Central memory CD8-positive, alpha-beta T cell (primary cell): ENCODE measurements around the gene GAPDH.
"Not testable (repeated sequence)": the region's sequence is repeated elsewhere in the genome, so short reads cannot be mapped to it uniquely, and the experiment has no call there.

Experiments used
- ATAC-seq: fragments of 150-1000 bp; cut with Tn5 transposase; replicated peaks from 2 replicates; pipeline ENCODE4 v1.10.0; 2022; ENCODE audit warnings: mild to moderate bottlenecking, moderate FRiP score, moderate number of reproducible peaks; ENCODE audit not compliant: poor library complexity, severe bottlenecking; ENCODE audit errors: extremely low read depth
- DNase-seq, 2 donors: peaks; one replicate each; pipeline ENCODE4 v3.0.0; 2021; ENCODE audit warnings: low spot score in 2 of 2
- H3K27ac Mint-ChIP-seq: one replicate; pipeline ENCODE4 v1.8.0; 2022; ENCODE audit warnings: low read depth, mild to moderate bottlenecking, moderate library complexity, mixed read lengths
- H3K27me3 Mint-ChIP-seq: one replicate; pipeline ENCODE4 v1.8.0; 2022; ENCODE audit warnings: mixed read lengths
- H3K36me3 Mint-ChIP-seq: one replicate; pipeline ENCODE4 v1.8.0; 2022; ENCODE audit warnings: mild to moderate bottlenecking, moderate library complexity, mixed read lengths; ENCODE audit not compliant: insufficient read depth
- H3K4me1 Mint-ChIP-seq: one replicate; pipeline ENCODE4 v1.8.0; 2022; ENCODE audit warnings: mixed read lengths
- H3K4me3 Mint-ChIP-seq: one replicate; pipeline ENCODE4 v1.8.0; 2022; ENCODE audit warnings: mild to moderate bottlenecking, moderate library complexity, mixed read lengths
- H3K9me3 Mint-ChIP-seq: one replicate; pipeline ENCODE4 v1.8.0; 2022; ENCODE audit warnings: mixed read lengths

The GAPDH gene

DNA sequence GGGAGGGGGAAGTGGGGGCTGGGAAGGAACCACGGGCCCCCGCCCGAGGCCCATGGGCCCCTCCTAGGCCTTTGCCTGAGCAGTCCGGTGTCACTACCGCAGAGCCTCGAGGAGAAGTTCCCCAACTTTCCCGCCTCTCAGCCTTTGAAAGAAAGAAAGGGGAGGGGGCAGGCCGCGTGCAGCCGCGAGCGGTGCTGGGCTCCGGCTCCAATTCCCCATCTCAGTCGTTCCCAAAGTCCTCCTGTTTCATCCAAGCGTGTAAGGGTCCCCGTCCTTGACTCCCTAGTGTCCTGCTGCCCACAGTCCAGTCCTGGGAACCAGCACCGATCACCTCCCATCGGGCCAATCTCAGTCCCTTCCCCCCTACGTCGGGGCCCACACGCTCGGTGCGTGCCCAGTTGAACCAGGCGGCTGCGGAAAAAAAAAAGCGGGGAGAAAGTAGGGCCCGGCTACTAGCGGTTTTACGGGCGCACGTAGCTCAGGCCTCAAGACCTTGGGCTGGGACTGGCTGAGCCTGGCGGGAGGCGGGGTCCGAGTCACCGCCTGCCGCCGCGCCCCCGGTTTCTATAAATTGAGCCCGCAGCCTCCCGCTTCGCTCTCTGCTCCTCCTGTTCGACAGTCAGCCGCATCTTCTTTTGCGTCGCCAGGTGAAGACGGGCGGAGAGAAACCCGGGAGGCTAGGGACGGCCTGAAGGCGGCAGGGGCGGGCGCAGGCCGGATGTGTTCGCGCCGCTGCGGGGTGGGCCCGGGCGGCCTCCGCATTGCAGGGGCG lies at the start of gene GAPDH:
Gene GAPDH (plus strand): TSS at position 595 of the 772 bp plus-strand sequence. CDS start 316 bp downstream, outside the sequence.
- Mint-ChIP-seq H3K4me3 (peak within 1 kb of the TSS; percentile 95), H3K27me3 (no peaks in the 10 kb centered on the region), H3K36me3 (peaks cover 65% of the 10 kb centered on the region), H3K4me1 (peaks cover 56% of the 10 kb centered on the region), H3K27ac (peak within 1 kb of the TSS; percentile 99), H3K9me3 (no peaks in the 10 kb centered on the region)
- DNase-seq (peak; percentile 74 to 82), ATAC-seq (peak; percentile 61)

DNA sequence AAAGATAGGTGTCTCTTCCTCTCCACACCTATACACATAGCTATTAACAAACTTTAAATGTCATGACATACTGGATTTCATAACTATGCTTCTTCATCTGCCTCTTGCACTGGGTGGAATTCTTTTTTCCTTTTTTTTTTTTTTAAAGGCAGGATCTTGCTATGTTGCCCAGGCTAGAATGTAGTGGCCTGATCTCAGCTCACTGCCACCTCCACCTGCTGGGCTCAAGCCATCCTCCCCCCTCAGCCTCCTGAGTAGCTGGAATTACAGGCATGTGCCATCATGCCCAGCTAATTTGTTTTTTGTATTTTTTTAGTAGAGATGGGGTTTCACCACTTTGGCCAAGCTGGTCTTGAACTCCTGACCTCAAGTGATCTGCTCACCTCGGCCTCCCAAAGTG lies 46.1 kb upstream of the GAPDH start:
- H3K4me1 Mint-ChIP-seq: peaks cover 13% of the 10 kb centered on the region
- no peak overlapping the region for H3K27ac Mint-ChIP-seq
- no peak overlapping the region for H3K4me3 Mint-ChIP-seq

DNA sequence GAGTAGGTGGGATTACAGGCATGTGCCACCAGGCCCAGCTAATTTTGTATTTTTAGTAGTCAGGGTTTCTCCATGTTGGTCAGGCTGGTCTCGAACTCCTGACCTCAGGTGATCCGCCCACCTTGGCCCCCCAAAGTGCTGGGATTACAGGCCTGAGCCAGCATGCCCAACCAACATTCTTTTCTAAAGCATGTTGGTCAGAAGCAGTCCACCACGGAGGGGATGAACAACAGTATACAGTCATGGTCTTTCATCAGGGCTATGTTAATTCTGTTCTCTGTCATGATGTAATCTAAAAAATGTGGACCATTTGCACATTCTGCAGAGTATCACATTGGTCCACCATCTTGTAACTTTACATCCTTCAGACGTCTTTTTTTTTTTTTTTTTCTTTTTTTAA lies 44.9 kb upstream of the GAPDH start:
- no peaks in the 10 kb centered on the region for H3K27me3 Mint-ChIP-seq
- H3K4me1 Mint-ChIP-seq: peaks cover 22% of the 10 kb centered on the region
- H3K27ac Mint-ChIP-seq: peak overlapping the region; percentile 46
- H3K4me3 Mint-ChIP-seq: no peak overlapping the region
- DNase-seq (no peak), ATAC-seq (no peak)
- peaks cover 16% of the 10 kb centered on the region for H3K36me3 Mint-ChIP-seq
- H3K9me3 Mint-ChIP-seq: no peaks in the 10 kb centered on the region

More for the DNA sequence above, 46.1 kb upstream of the GAPDH start:
- no peak for DNase-seq
- H3K9me3 Mint-ChIP-seq: no peaks in the 10 kb centered on the region
- peaks cover 12% of the 10 kb centered on the region for H3K36me3 Mint-ChIP-seq
- H3K27me3 Mint-ChIP-seq: no peaks in the 10 kb centered on the region
- no peak for ATAC-seq

DNA sequence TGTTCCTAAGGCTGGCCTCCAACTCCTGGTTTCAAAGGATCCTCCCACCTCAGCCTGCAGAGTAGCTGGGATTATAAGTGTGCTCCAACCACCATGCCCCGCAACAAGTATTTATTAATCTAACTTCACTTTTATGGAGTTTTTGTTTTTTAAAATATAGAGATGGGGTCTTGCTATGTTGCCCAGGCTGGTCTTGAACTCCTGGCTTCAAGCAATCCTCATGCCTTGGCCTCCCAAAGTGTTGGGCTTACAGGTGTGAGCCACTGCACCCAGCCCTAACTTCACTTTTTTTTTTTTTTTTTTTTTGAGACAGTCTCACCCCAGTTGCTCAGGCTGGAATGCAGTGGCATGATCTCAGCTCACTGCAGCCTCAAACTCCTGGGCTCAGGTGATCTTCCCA lies 43.6 kb upstream of the GAPDH start:
- H3K27me3 Mint-ChIP-seq, DNase-seq, H3K4me3 Mint-ChIP-seq, ATAC-seq, H3K27ac Mint-ChIP-seq, H3K9me3 Mint-ChIP-seq: not testable (repeated sequence)
- H3K4me1 Mint-ChIP-seq: peaks cover 34% of the 10 kb centered on the region
- H3K36me3 Mint-ChIP-seq: peaks cover 21% of the 10 kb centered on the region

DNA sequence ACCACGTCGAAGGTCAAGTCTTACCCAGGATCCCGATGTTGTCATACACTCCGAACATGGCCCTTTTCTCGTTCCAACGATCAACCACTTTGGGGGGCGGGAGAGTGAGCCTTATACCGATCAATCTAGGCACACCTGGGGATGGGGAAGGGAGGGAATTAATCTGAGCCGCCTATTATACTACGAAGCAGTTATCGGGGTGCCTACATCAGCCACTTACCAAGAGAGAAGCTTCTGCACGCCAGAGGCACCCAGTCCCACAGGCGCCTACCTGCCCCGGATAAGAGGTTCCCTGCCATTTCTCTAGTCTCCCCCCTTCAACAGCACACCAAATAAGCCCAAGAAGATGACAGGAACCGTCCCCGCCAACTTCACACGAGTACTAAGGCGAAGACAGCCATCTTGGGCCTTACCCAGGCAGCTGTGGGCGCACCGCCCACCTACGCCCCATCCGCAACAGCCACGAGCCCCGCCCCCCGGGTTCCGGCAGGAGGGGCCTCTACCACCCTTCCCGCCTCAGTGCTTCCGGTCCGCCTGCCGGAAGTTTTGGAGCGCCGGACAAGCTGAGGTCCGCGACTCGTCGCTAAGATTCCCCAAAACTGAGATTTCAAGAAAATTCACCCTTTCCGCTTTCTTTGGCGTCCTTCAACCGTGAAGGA lies 41.4 kb upstream of the GAPDH start, which contains the start of gene MRPL51:
Gene MRPL51 (minus strand): TSS at position 425 of the 659 bp plus-strand sequence. CDS start 126 bp downstream, at position 299.
- Mint-ChIP-seq H3K27me3 (no peaks in the 10 kb centered on the region), H3K4me3 (peak within 1 kb of the TSS; percentile 86), H3K9me3 (no peaks in the 10 kb centered on the region), H3K4me1 (peaks cover 40% of the 10 kb centered on the region), H3K36me3 (peaks cover 30% of the 10 kb centered on the region), H3K27ac (peak within 1 kb of the TSS; percentile 91)
- ATAC-seq (peak; percentile 85), DNase-seq (peak; percentile 89 to 95)

DNA sequence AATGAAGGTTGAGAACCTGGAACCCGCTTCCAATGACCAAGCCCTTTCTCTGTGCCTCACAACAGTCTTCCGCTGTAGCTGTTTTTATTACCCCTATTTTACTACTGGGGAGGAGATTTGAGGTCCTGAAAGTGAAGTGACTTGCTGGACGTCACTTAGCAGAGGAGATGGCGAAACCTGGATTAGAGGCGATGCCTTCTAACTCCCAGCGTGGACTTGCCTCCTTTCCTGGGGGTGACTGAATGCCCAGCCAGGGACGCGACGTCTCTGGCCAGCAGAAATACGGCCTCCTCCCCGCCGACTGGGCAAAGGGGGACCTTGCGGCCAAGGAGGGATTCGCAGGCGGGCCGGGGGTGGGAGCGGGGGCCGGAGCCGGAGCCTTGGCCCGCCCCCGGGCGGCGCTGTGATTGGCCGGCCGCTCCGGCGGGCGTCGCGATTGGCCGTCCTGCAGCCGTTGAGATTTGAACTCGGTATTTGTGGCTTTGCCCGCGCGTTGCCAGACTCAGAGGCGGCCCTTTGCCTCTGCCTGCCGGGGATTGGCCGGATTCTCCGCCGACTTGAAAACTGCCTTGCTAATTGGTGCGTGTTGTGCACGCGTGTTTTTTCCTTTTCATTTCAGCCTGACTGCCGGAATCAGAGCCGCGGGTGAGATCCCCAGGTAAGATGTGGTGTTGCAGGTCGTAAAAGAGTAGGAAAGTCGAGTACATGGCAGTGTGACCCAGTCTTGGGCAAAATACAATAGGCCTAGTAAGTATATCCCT lies 40.6 kb upstream of the GAPDH start, which contains the start of gene NCAPD2:
Gene NCAPD2 (plus strand): TSS at position 606 of the 761 bp plus-strand sequence. CDS start 997 bp downstream, outside the sequence.
- Mint-ChIP-seq H3K4me1 (peaks cover 40% of the 10 kb centered on the region), H3K4me3 (peak within 1 kb of the TSS; percentile 86), H3K36me3 (peaks cover 32% of the 10 kb centered on the region), H3K27ac (peak within 1 kb of the TSS; percentile 91), H3K27me3 (no peaks in the 10 kb centered on the region), H3K9me3 (no peaks in the 10 kb centered on the region)
- ATAC-seq (peak; percentile 84), DNase-seq (peak; percentile 87 to 91)

DNA sequence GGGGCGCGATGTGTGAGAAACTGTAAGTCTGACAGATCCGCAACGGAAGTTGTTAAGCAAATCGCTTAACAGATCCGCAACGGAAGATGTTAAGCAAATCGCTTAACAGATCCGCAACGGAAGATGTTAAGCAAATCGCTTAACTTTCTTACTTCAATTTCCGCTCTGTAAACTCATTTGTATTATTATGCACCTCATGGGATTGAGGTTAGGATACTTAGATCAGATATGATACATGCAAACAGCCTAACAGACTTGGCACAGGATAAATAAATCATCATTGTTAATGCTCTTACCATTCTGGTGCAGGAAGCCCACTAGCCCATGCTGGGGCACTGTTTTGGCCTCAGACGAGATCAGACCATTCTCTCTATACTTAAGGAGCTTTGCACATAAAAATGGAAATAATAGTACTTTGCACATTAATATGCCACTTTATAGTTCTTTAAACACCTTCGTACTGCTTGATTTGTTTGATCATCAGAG lies 40.0 kb upstream of the GAPDH start:
- ATAC-seq (peak; percentile 33), DNase-seq (no peak)
- Mint-ChIP-seq H3K27ac (peak overlapping the region; percentile 91), H3K4me3 (peak overlapping the region; percentile 86), H3K9me3 (no peaks in the 10 kb centered on the region), H3K36me3 (peaks cover 32% of the 10 kb centered on the region), H3K4me1 (peaks cover 40% of the 10 kb centered on the region), H3K27me3 (no peaks in the 10 kb centered on the region)

DNA sequence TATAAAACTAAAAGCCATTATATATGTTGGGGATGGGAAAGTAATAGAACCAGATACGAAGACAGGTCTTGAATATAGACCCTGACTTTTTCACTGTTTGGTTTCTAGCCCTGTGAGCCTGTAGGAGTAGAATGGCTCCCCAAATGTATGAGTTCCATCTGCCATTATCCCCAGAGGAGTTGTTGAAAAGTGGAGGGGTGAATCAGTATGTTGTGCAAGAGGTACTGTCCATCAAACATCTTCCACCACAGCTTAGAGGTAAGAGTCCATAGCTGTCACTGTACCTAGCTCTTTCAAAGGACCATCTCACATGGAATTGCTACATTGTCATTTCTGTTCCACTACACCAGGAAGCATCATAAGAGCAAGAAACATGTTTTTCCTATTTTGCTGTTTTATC lies 39.3 kb upstream of the GAPDH start:
- DNase-seq (no peak), ATAC-seq (no peak)
- H3K4me1 Mint-ChIP-seq: peaks cover 40% of the 10 kb centered on the region
- peaks cover 32% of the 10 kb centered on the region for H3K36me3 Mint-ChIP-seq
- no peaks in the 10 kb centered on the region for H3K9me3 Mint-ChIP-seq
- no peaks in the 10 kb centered on the region for H3K27me3 Mint-ChIP-seq
- H3K27ac Mint-ChIP-seq: peak overlapping the region; percentile 91
- peak overlapping the region; percentile 86 for H3K4me3 Mint-ChIP-seq

DNA sequence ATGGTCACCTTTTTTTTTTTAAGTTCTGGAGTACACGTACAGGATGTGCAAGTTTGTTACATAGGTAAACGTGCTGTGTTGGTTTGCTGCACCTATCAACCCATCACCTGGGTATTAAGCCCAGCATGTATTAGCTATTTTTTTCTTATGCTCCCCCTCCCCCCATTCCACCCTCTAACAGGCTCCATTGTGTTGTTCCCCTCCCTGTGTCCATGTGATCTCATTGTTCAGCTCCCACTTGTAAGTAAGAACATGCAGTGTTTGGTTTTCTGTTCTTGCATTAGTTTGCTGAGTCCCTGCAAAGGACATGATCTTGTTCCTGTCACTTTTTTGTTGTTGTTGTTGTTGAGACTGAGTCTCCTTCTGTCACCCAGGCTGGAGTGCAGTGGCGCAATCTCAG lies 37.0 kb upstream of the GAPDH start:
- peak overlapping the region; percentile 26 for H3K27ac Mint-ChIP-seq
- peaks cover 29% of the 10 kb centered on the region for H3K36me3 Mint-ChIP-seq
- H3K27me3 Mint-ChIP-seq, H3K4me3 Mint-ChIP-seq, ATAC-seq, DNase-seq, H3K9me3 Mint-ChIP-seq: not testable (repeated sequence)
- H3K4me1 Mint-ChIP-seq: peaks cover 36% of the 10 kb centered on the region

DNA sequence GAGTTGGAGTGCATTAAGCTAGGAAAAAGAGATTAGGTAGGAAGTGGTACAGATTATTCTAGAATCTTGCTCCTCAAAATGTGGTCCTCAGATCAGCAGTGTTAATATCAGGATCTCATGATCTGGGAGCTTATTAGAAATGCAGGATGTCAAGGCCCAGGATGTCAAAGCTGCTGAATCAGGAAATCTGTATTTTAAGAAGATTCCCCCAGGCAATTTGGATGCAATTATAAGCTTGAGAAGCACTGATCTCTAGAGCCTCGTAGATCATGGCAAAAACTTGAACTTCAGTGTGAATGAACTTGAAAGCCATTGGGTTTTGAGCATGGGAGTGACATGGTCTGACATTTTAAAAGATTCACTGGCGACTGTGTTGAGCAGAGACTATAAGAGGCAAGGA lies 33.9 kb upstream of the GAPDH start:
- no peak for DNase-seq
- Mint-ChIP-seq H3K4me1 (peaks cover 8% of the 10 kb centered on the region), H3K27ac (no peak overlapping the region), H3K4me3 (no peak overlapping the region), H3K36me3 (peaks cover 13% of the 10 kb centered on the region), H3K9me3 (no peaks in the 10 kb centered on the region), H3K27me3 (no peaks in the 10 kb centered on the region)
- ATAC-seq: no peak

DNA sequence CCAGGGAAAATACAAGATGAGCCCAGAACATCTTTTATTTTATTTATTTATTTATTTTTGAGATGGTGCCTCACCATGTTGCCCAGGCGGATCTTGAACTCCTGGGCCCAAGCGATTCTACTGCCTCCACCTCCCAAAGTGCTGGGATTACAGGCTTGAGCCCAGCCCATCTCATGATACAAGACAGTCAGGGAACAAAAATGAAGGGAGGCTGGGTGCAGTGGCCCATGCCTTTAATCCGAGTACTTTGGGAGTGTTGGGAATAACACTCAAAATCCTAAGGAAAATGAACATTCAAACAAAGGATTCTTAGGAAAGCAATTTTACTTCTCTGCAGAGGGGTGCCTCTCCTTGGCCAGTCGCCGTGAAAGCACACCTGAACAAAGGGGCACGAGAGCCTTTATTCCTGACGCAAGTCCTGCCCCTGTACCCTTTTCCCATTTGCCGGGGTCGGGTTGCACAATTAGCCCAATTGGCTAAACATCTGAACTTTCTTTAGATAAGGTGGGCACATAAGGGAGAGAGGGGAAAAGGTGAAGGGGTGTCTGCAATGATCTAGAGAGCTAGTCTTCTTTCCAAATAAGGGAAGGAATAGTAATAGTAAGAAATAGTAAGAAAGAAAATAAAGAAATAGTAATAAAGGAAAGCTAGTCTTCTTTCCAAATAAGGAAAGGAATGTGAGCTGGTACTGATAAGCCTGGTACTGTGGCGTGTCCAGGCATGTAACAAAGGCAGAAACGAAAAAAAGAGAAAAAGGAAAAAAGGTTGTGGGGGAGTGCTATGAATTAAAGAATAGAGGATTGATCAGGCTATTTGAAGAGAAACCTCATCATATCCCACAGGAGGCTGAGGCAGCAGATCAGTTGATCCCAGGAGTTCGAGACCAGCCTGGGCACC lies 27.0 kb upstream of the GAPDH start:
- DNase-seq: no peak
- peaks cover 20% of the 10 kb centered on the region for H3K36me3 Mint-ChIP-seq
- no peak overlapping the region for H3K4me3 Mint-ChIP-seq

More for the DNA sequence above, 27.0 kb upstream of the GAPDH start:
- no peaks in the 10 kb centered on the region for H3K9me3 Mint-ChIP-seq
- no peaks in the 10 kb centered on the region for H3K27me3 Mint-ChIP-seq
- ATAC-seq: no peak
- H3K4me1 Mint-ChIP-seq: peaks cover 15% of the 10 kb centered on the region
- peak overlapping the region; percentile 32 for H3K27ac Mint-ChIP-seq
